Measurements from ENCODE around the gene NLGN1.
"Not testable (repeated sequence)": the region's sequence is repeated elsewhere in the genome, so short reads cannot be mapped to it uniquely, and the experiment has no call there.

Gene NLGN1

GRCh38 chr3:173552526-173552925 lies 155.0 kb downstream of the NLGN1 start:
- H3K9me3 Mint-ChIP-seq = no peaks in the 10 kb centered on the region
- no peak overlapping the region for H3K27ac Mint-ChIP-seq
- DNase-seq (ENCODE audit: low spot score) = no peak
- H3K27me3 Mint-ChIP-seq (ENCODE audit: low read depth) = no peaks in the 10 kb centered on the region
- no peaks in the 10 kb centered on the region for H3K36me3 Mint-ChIP-seq (ENCODE audit: low read depth)
- H3K4me1 Mint-ChIP-seq (ENCODE audit: low read depth) = no peaks in the 10 kb centered on the region
- H3K4me3 Mint-ChIP-seq = no peak overlapping the region

- Mint-ChIP-seq H3K9me3 (no peaks in the 10 kb centered on the region), H3K36me3 (ENCODE audit: low read depth) (no peaks in the 10 kb centered on the region), H3K4me1 (ENCODE audit: low read depth) (no peaks in the 10 kb centered on the region), H3K27me3 (ENCODE audit: low read depth) (no peaks in the 10 kb centered on the region), H3K27ac (no peak overlapping the region), H3K4me3 (no peak overlapping the region)
- no peak for DNase-seq (ENCODE audit: low spot score)
These were observed 156.2 kb downstream of the NLGN1 start for GRCh38 chr3:173553635-173554280.

- Mint-ChIP-seq H3K27ac (no peak overlapping the region), H3K4me1 (ENCODE audit: low read depth) (no peaks in the 10 kb centered on the region), H3K27me3 (ENCODE audit: low read depth) (no peaks in the 10 kb centered on the region), H3K9me3 (no peaks in the 10 kb centered on the region), H3K4me3 (no peak overlapping the region), H3K36me3 (ENCODE audit: low read depth) (no peaks in the 10 kb centered on the region)
- no peak for DNase-seq (ENCODE audit: low spot score)
These were observed 159.0 kb downstream of the NLGN1 start for GRCh38 chr3:173556546-173556945.

GRCh38 chr3:173567997-173568396 lies 170.5 kb downstream of the NLGN1 start:
- no peak for DNase-seq (ENCODE audit: low spot score)
- H3K27ac Mint-ChIP-seq = no peak overlapping the region
- no peaks in the 10 kb centered on the region for H3K36me3 Mint-ChIP-seq (ENCODE audit: low read depth)
- no peak overlapping the region for H3K4me3 Mint-ChIP-seq
- no peaks in the 10 kb centered on the region for H3K9me3 Mint-ChIP-seq
- no peaks in the 10 kb centered on the region for H3K27me3 Mint-ChIP-seq (ENCODE audit: low read depth)
- no peaks in the 10 kb centered on the region for H3K4me1 Mint-ChIP-seq (ENCODE audit: low read depth)

- Mint-ChIP-seq H3K4me3 (no peak overlapping the region), H3K27ac (no peak overlapping the region), H3K27me3 (ENCODE audit: low read depth) (no peaks in the 10 kb centered on the region), H3K36me3 (ENCODE audit: low read depth) (no peaks in the 10 kb centered on the region), H3K9me3 (no peaks in the 10 kb centered on the region), H3K4me1 (ENCODE audit: low read depth) (no peaks in the 10 kb centered on the region)
- no peak for DNase-seq (ENCODE audit: low spot score)
These were observed 171.1 kb downstream of the NLGN1 start for GRCh38 chr3:173568623-173569022.

- Mint-ChIP-seq H3K4me3 (no peak overlapping the region), H3K36me3 (ENCODE audit: low read depth) (no peaks in the 10 kb centered on the region), H3K9me3 (no peaks in the 10 kb centered on the region), H3K4me1 (ENCODE audit: low read depth) (peaks cover 5% of the 10 kb centered on the region), H3K27me3 (ENCODE audit: low read depth) (peaks cover 27% of the 10 kb centered on the region), H3K27ac (no peak overlapping the region)
- DNase-seq (ENCODE audit: low spot score) = no peak
These were observed 186.0 kb downstream of the NLGN1 start for GRCh38 chr3:173583496-173583895.

GRCh38 chr3:173584093-173584837 lies 186.7 kb downstream of the NLGN1 start:
- H3K36me3 Mint-ChIP-seq (ENCODE audit: low read depth) = no peaks in the 10 kb centered on the region
- DNase-seq (ENCODE audit: low spot score) = no peak
- no peaks in the 10 kb centered on the region for H3K9me3 Mint-ChIP-seq
- H3K27ac Mint-ChIP-seq = no peak overlapping the region
- H3K27me3 Mint-ChIP-seq (ENCODE audit: low read depth) = peaks cover 27% of the 10 kb centered on the region
- H3K4me3 Mint-ChIP-seq = peak overlapping the region; percentile 13
- peaks cover 5% of the 10 kb centered on the region for H3K4me1 Mint-ChIP-seq (ENCODE audit: low read depth)

- peak overlapping the region; percentile 13 for H3K4me3 Mint-ChIP-seq
- H3K9me3 Mint-ChIP-seq = no peaks in the 10 kb centered on the region
- no peak overlapping the region for H3K27ac Mint-ChIP-seq
- no peaks in the 10 kb centered on the region for H3K36me3 Mint-ChIP-seq (ENCODE audit: low read depth)
- no peak for DNase-seq (ENCODE audit: low spot score)
- peaks cover 27% of the 10 kb centered on the region for H3K27me3 Mint-ChIP-seq (ENCODE audit: low read depth)
- H3K4me1 Mint-ChIP-seq (ENCODE audit: low read depth) = peaks cover 5% of the 10 kb centered on the region
These were observed 187.6 kb downstream of the NLGN1 start for GRCh38 chr3:173584838-173585831.

GRCh38 chr3:173586166-173586565 lies 188.6 kb downstream of the NLGN1 start:
- Mint-ChIP-seq H3K4me1 (ENCODE audit: low read depth) (peaks cover 5% of the 10 kb centered on the region), H3K27me3 (ENCODE audit: low read depth) (peaks cover 27% of the 10 kb centered on the region), H3K36me3 (ENCODE audit: low read depth) (no peaks in the 10 kb centered on the region), H3K27ac (no peak overlapping the region), H3K9me3 (no peaks in the 10 kb centered on the region), H3K4me3 (no peak overlapping the region)
- no peak for DNase-seq (ENCODE audit: low spot score)

- DNase-seq (ENCODE audit: low spot score) = no peak
- H3K27me3 Mint-ChIP-seq (ENCODE audit: low read depth) = peaks cover 27% of the 10 kb centered on the region
- H3K36me3 Mint-ChIP-seq (ENCODE audit: low read depth) = no peaks in the 10 kb centered on the region
- no peaks in the 10 kb centered on the region for H3K9me3 Mint-ChIP-seq
- no peak overlapping the region for H3K27ac Mint-ChIP-seq
- H3K4me1 Mint-ChIP-seq (ENCODE audit: low read depth) = peaks cover 5% of the 10 kb centered on the region
- no peak overlapping the region for H3K4me3 Mint-ChIP-seq
These were observed 189.5 kb downstream of the NLGN1 start for GRCh38 chr3:173587055-173587454.

GRCh38 chr3:173588556-173588955 lies 191.0 kb downstream of the NLGN1 start:
- Mint-ChIP-seq H3K36me3 (ENCODE audit: low read depth) (no peaks in the 10 kb centered on the region), H3K4me1 (ENCODE audit: low read depth) (peaks cover 5% of the 10 kb centered on the region)

GRCh38 chr3:173589116-173589515 lies 191.6 kb downstream of the NLGN1 start:
- H3K27me3 Mint-ChIP-seq (ENCODE audit: low read depth) = peaks cover 20% of the 10 kb centered on the region
- H3K4me3 Mint-ChIP-seq = no peak overlapping the region
- no peaks in the 10 kb centered on the region for H3K36me3 Mint-ChIP-seq (ENCODE audit: low read depth)
- H3K9me3 Mint-ChIP-seq = no peaks in the 10 kb centered on the region
- H3K4me1 Mint-ChIP-seq (ENCODE audit: low read depth) = peaks cover 5% of the 10 kb centered on the region
- DNase-seq (ENCODE audit: low spot score) = no peak
- H3K27ac Mint-ChIP-seq = no peak overlapping the region

More at GRCh38 chr3:173588556-173588955, 191.0 kb downstream of the NLGN1 start:
- H3K4me3 Mint-ChIP-seq = no peak overlapping the region
- peaks cover 24% of the 10 kb centered on the region for H3K27me3 Mint-ChIP-seq (ENCODE audit: low read depth)
- no peak for DNase-seq (ENCODE audit: low spot score)
- no peak overlapping the region for H3K27ac Mint-ChIP-seq
- no peaks in the 10 kb centered on the region for H3K9me3 Mint-ChIP-seq

GRCh38 chr3:173591401-173591800 lies 193.9 kb downstream of the NLGN1 start:
- DNase-seq (ENCODE audit: low spot score) = no peak
- H3K27ac Mint-ChIP-seq = no peak overlapping the region
- H3K27me3 Mint-ChIP-seq (ENCODE audit: low read depth) = peaks cover under 1% of the 10 kb centered on the region
- no peaks in the 10 kb centered on the region for H3K4me1 Mint-ChIP-seq (ENCODE audit: low read depth)
- H3K4me3 Mint-ChIP-seq = no peak overlapping the region
- H3K9me3 Mint-ChIP-seq = no peaks in the 10 kb centered on the region
- no peaks in the 10 kb centered on the region for H3K36me3 Mint-ChIP-seq (ENCODE audit: low read depth)

- not testable (repeated sequence) for H3K27ac Mint-ChIP-seq; H3K36me3 Mint-ChIP-seq (ENCODE audit: low read depth); H3K27me3 Mint-ChIP-seq (ENCODE audit: low read depth); H3K9me3 Mint-ChIP-seq; DNase-seq (ENCODE audit: low spot score); H3K4me3 Mint-ChIP-seq; H3K4me1 Mint-ChIP-seq (ENCODE audit: low read depth)
These were observed 197.3 kb downstream of the NLGN1 start for GRCh38 chr3:173594881-173595280.

All from T-helper 2 cell treated with Interferon-gamma antibody and Interleukin-4, amounts not matched to agents 5 μg/mL and 100 μg/mL, for 36 hours (primary cell).